RPMI7951 (cell line): ENCODE data around the gene EGF. TPM values are rescaled to one million over a fixed set of nuclear protein-coding genes. Genes with fewer than 3 reads are reported as not detected.
A peak's percentile ranks its signal among the peaks of the same experiment; 100 is the strongest.
"Not testable (repeated sequence)": the region's sequence is repeated elsewhere in the genome, so short reads cannot be mapped to it uniquely, and the experiment has no call there.

Experiments used
- DNase-seq: peaks from one replicate; pipeline ENCODE4 v3.0.0-alpha.2; 2012; ENCODE audit warnings: low read depth
- total RNA-seq: library from RNA; depleted of rRNA; stranded (reverse); fragments of >200 nt; shearing (Covaris generic); gene quantifications from 2 replicates; pipeline ENCODE4 v1.2.3, GENCODE V29; 2014; rRNA removed

Gene EGF
- 1.9 and 4.2 TPM in 2 replicates for total RNA-seq

DNA sequence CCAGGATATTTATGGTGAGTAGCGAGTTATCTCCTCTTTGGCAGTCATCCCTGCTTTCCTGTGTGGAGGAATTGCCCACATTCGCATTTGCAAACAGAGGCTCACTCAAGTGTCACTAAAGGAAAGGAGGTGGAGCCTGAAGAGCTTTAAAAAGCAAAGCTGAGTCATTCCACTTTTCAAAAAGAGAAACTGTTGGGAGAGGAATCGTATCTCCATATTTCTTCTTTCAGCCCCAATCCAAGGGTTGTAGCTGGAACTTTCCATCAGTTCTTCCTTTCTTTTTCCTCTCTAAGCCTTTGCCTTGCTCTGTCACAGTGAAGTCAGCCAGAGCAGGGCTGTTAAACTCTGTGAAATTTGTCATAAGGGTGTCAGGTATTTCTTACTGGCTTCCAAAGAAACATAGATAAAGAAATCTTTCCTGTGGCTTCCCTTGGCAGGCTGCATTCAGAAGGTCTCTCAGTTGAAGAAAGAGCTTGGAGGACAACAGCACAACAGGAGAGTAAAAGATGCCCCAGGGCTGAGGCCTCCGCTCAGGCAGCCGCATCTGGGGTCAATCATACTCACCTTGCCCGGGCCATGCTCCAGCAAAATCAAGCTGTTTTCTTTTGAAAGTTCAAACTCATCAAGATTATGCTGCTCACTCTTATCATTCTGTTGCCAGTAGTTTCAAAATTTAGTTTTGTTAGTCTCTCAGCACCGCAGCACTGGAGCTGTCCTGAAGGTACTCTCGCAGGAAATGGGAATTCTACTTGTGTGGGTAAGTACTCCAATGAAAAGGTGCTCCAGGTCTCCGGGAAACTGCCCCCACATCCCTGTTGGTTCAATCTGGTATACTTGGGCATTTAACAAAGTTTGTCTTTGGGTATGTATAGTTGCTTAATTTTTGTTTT lies at the start of gene EGF:
EGF (plus strand) TSS at position 178 of the 890 bp plus-strand sequence; CDS start at position 631, 453 bp downstream.
- peak; percentile 77 for DNase-seq

DNA sequence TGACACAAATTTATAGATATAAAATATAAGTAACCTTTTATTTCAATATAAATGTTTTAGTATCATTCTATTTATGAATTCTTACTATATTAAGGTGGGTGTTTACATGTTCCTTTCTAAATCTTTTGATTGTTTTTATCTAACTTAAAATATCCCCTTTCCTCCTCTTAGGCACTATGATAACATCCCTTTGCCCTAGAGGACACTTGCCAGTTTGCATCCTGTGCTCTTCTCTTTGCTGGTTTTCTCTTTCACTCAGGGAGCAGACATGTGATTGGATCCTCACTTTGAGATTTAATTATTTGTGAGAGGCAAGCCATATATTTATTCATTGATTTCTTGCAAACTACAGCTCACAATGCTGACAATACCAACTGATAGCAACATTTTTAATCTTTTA lies 48.5 kb upstream of the EGF start:
- no peak for DNase-seq

DNA sequence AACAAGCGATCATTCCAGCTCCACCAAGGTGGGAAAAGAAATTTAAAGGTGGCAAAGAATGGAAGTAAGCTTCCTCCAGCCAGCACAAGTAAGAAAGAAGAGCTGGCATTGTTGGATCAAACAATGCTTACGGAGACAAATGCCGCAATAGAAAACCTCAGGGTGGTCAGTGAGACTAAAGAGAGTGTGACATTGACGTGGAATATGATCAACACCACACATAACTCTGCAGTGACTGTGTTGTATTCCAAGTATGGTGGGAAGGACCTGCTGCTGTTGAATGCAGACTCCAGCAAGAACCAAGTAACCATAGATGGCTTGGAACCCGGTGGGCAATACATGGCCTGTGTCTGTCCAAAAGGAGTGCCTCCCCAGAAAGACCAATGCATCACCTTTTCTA lies 42.6 kb upstream of the EGF start:
- no peak for DNase-seq

DNA sequence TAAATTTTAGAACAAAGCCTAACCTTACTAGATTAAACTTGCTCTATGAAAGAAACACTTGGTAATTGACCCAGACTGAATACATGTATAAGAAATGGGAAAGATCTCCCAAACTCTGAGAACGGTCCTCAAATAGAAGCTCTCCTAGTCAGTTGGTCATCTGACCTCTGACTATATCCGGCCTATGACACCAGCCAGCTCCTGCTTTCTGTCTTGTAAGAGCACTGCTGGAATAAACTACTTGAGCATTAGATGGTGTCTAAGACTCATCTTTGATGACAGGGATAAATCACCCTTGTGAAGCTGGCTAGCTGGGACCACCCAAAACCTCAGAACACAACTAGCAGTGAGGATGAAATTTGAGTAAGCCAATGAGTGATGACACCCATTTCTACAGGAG lies 40.6 kb upstream of the EGF start:
- no peak for DNase-seq

DNA sequence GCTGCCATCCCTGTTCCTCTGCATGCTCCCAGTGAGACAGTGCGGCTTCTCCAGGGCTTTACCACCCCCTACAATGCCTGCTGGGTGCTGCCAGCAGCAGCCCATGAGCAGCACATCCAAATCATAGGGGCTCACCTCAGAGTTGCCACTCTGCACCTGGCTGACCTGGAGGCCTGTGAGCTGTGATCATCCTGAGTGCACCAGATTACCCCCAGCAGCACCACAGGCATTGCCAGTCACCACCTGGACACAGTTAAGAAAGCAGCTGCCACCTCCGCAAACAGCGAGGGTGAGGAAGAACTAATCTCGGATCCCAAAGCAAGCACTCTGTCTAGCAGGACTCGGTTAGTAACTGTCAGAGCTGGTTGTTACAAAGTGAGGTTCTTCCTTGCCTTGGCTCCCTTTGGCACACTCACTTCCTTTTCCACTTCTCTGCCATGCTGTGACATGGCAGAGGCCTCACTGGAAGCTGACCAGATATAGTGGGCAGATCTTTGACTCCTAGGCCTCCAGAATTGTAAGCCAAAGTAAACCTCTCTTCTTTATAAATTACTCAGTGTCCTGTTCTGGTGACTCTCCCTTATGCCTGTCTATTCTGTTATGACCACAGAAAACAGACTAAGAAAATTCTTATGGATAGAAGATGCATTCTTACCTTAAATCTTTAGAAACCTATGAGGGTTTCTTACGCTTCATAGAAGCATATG lies 39.6 kb upstream of the EGF start:
- DNase-seq: no peak

DNA sequence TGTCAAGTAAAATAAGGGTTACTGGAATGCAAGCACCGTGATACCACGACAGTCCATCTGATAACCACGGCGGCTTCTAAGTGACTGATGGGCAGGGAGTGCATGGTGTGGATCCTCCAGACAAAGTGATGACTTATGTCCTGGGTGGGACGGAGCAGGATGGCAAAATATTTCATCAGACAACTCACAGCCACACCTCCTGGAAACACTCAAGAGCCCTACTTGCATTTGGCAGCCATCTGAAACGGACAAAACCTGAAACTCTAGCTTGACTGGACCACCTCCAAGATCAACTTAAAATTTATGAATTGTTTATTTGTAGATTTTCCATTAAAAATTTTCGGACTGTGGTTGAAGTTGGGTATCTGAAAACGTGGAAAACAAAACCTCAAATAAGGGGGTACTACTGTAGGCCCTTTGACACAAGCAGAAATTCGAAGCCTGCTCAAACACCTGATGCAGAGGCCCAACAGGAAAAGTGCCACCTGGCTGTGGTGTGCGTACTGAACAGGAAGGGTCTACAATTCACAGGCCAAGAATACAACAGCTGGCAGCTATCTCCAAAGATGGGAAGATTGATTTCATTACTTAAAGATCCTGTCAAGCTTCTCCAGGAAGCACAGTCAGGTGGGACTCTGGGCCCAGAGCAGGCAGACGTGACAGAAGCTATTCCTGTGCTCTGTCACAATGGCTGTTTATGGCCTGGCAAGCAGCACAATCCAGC lies 38.7 kb upstream of the EGF start:
- no peak for DNase-seq

DNA sequence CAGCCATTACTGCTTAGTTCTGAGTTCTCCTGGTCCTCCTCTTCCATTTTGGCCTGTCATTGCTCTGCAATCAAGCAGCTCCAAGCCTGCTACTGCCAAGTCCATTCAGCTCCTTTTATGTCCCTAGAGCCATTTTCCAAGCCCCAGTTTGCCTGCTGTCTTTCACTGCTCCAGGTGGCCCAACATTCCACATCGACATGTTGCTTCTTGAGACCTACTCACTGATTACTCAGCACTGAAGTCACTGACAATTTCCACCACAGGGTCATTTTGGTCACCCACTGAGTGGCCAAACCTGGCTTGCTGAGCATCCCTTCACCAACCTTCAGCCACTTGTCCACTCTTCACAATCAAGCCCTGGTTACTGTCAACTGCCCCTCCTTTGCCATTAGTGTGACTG lies 37.6 kb upstream of the EGF start:
- no peak for DNase-seq

DNA sequence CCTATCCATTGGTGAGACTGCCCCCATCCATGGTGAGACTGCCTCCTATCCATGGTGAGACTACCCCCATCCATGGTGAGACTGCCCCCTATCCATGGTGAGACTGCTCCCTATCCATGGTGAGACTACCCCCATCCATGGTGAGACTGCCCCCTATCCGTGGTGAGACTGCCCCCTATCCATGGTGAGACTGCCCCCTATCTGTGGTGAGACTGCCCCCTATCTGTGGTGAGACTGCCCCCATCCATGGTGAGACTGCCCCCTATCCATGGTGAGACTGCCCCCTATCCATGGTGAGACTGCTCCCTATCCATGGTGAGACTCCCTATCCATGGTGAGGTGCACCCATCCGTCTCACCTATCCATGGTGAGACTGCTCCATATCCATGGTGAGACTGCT lies 37.1 kb upstream of the EGF start:
- DNase-seq: not testable (repeated sequence)

DNA sequence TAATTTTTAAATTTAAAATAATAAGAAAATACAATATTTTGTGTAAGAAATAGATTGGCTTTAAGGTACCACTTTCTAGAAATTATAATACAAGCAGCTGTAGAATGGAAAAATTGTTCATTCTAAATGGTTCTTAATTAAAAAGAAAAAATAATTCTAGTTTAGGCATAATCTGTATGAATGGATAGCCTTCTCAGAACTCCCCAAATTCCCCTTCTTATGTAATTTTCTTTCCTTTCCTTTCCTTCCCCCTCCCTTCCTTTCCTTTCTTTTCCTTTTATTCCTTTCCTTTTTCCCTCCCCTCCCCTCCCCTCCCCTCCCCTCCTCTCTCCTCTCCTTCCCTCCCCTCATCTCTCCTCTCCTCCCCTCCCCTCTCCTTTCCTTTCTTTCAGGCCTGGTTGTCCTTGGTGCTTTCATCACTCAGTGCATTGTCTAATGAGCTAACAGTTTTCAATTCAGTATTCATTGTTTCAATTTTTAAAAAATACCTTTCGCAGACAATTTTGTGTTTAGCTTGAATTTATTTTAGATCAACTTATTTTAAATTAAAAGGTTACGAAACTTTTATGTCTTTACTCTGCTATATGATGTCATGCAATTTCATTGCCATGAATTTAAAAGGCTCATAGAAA lies 35.9 kb upstream of the EGF start:
- DNase-seq: no peak

DNA sequence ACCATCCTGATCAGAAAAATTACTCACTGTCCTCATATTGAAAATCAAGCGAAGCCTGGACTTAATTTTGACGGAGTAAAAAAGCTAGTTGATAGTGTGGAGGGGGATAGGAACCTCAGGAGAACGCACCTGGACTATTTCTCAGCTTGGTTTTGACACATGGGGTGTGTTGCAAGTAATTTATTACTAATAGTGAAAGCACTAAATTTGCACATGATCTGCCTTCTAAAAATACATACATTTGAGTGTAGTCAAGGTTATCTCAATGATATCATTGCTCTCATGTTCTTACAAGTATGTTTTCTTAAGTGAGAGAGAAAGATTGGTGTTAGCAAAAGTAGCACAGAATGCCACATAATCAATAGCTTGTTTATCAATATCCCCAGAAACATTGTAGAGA lies 35.3 kb upstream of the EGF start:
- no peak for DNase-seq

DNA sequence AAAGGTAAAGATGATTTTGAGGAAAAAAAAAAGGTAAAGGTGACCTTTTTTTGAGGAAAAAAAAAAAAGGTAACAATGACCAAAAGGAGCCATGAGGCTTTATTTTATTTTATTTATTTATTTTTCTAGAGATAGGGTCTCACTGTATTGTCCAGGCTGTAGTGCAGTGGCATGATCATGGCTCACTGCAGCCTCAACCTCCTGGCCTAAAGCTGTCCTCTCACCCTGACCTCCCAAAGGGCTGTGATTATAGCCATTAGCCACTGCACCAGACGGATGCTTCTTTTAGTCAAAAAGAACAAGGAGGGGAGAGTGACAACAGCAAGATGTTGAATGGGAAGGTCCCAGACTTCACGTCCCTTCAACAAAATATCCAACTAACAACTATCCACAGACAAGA lies 34.3 kb upstream of the EGF start:
- no peak for DNase-seq

DNA sequence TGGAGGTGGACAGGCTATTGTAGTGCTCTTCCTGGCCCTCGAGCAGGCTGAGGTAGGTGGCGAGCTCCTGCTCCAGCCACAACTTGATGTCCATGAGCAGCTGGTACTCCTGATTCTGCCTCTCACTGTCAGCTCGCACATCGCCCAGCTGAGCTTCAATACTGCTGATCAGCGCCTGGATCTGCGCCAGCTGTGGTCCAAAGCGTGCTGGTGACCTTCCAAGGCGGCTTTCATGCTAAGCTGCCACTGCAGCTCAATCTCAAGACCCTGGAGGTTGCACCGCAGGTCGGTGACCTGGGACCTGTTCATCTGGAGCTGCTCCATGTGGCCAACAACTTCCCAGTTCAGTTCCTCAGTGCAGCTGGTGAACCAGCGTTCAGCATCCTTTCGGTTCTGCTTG lies 33.6 kb upstream of the EGF start:
- DNase-seq: no peak

DNA sequence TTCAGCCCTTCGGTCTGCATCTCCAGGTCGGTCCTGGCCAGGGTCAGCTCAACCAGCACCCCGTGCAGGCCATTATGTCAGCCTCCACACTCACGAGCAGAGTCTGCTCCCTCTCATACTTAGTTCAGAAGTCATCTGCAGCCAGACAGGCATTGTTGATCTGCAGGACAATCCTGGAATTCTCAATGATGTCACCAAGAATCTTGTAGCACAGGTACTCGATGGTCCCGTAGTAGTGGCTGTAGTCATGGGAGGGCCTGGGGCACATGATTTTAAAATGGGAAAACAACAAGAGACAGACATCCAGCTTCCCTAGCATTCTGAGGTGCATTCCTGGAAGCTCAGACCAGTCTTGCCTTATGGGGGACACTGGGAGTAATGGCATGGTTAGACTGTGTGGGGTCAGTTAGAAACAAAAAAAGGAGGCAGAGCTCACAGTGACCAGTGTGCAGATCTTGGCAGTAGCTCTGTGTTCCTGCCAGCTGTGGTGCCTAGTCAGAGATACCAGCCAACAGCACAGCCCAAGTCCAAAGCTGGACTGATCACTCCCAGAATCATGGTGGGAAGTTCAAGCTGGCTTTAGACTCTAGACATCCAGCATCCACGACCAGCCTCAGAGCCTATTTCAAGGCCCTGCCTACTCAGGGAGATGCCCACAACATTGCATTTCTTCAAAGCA lies 32.9 kb upstream of the EGF start:
- DNase-seq: no peak

DNA sequence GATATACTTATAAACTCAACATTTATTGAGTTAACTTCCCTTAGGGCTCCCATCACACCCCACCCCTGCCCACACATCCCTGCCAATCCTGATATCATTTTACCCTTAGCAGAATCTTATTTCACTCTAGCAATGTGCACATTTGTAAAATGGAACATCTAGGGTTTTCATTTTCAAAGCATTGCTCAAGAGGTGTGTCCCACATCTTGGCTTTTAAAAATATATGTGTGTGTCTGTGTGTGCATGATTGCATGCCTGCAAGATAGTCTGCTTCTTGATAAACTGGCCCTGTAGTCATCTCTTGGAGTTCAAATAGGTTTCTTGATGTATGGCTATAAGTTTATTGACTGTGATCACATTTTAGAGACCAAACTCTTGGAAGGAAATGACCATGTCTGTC lies 26.4 kb upstream of the EGF start:
- no peak for DNase-seq

DNA sequence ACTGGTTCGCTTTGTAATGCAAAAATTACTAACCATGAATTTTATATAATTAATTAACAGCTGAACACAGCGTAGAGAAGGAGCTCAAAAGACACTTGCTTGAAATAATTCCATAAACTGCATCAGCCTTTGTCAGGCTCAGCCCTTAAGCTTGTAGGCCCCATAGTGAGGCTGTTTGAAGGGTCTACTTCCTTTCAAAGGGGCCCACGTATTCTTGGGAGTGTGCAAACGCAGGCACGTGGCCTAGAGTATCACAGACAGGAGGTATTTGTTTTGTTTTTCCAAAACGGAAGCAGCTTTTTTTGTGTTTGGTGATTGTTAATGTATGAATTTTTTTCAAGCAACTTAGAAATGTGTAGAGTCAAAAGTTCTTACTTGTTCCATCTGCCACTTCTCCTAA lies 25.6 kb upstream of the EGF start:
- no peak for DNase-seq

DNA sequence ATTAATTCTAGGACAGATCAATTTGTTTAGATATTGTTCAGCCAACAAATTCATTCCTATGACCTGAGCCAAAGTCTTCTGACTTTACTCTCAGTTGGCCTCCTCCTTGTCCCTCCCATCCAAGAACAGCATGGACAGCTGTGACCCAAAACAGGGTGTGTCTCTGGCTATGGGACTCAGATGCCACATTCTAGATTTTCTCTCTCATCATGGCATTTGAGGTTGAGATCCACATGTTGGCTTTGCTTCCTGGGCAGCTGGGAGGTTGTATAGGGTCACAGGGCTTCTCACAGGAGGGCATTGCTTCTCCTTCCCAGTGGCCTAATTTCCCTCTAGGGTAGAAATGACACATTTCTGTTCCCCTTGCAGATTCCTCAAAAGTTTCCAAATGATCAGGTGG lies 22.6 kb upstream of the EGF start:
- no peak for DNase-seq

DNA sequence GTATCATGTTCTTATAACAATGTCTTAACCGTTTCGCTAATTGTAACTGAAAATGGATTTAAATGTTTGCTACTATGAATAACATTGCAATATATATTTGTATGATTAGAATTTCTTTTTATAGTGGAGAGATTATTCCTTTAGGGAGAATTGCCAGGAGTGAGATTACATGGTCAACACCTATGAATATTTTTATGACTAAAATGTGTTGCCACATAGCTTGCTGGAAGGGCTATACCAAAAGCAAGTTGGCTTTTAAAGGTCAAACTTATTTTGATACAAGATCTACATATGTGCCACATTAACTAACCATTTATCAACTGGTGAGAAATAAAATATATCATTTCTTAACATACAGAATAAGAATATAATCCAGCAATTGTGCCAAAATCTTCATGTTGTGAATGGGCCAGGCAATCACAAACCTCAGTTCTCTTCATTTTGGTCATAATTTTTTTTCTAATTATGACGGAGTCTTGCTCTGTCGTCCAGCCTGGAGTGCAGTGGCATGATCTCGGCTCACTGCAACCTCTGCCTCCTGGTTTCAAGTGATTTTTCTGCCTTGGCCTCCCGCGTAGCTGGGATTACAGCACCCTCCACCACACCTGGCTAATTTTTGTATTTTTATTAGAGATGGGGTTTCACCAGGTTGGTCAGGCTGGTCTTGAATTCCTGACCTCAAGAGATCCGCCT lies 10.0 kb upstream of the EGF start:
- DNase-seq: no peak

DNA sequence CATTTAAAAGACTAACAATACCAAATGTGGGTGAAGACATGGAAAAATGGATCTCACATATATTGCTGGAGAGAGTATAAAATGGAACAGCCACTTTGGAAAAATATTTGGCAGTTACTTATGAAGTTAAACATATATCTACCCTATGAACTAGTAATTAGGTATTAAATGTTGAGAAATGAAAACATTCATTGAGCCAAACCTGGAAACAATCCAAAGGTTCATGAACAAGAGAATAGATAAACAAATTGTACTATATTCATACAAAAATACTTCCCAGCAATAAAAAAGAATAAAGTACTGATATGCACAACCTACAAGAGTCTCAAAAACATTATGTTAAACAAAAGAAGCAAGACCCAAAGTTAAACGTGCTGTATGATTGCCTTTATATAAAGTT lies 4.0 kb upstream of the EGF start:
- no peak for DNase-seq

DNA sequence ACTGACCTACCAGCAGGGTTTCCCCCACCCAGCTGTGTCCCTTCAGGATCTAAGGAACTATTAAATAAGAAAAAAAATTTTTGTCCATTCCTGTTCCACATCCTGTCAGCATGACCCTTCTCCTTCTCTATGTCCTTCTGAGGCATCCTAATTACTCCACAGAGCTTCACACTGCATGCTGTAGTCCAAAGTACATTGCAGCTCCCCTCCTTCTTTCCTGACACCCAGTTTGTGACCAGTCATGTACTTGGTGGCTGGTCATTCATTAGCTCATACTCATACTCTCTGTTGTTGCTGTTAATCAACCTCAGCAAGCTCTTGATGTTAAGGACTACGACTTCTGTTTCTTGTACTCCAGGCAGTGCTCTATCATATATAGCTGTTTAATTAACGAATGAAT lies 2.4 kb upstream of the EGF start:
- no peak for DNase-seq

DNA sequence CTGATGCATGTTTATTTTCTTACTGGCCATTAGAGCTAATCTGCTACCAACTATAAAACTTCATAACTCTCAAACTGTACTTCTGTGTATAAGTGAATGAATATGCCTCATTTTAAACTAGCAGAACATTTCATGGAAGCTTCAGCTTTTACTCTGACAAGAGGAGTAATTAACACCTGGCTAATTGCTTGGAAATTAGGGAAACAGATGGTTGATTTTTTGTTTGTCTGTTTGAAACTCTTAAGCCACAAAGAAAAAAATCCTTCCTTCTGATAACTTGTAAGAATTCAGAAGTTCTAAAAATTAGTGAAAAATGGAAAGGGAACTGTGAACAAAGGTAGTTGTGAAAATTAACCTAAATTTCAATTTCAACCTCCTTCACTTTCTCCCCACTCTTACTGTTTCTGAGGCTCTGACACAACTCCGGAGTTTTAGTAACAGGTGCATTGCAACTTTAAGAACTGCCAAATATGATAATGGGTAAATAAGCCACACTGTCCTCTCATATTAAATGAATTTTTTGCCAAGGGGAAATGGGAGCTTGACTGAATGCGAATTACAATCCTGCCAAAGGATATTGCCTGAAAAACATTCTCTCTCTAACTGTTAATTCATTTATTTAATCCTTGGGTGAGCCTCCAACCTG lies 1.0 kb downstream of the EGF start:
- DNase-seq: no peak
